Measurements from ENCODE around the gene ANKRD66.
"Not testable (repeated sequence)": the region's sequence is repeated elsewhere in the genome, so short reads cannot be mapped to it uniquely, and the experiment has no call there.

The ANKRD66 gene

GRCh38 chr6:46755865-46756264, 9.1 kb downstream of the ANKRD66 start:
- H3K36me3 ChIP-seq (ENCODE audit: insufficient read depth, low read length), result no peaks in the 10 kb centered on the region
- H3K9ac ChIP-seq (ENCODE audit: low read depth, low read length), result no peak overlapping the region
- no peaks in the 10 kb centered on the region for H3K9me3 ChIP-seq (replicated peaks; ENCODE audit: low read length)
- peaks cover 14% of the 10 kb centered on the region for H3K4me1 ChIP-seq (ENCODE audit: control insufficient read depth, insufficient read depth, low read length)
- no peak overlapping the region for H3K4me3 ChIP-seq (ENCODE audit: low read length)
- no peaks in the 10 kb centered on the region for H3K27me3 ChIP-seq (ENCODE audit: control insufficient read depth, insufficient read depth, low read length)
- no peak overlapping the region for H3K4me2 ChIP-seq (ENCODE audit: low read length)

GRCh38 chr6:46756469-46757213, 9.9 kb downstream of the ANKRD66 start:
- no peaks in the 10 kb centered on the region for H3K36me3 ChIP-seq (ENCODE audit: insufficient read depth, low read length)
- no peaks in the 10 kb centered on the region for H3K27me3 ChIP-seq (ENCODE audit: control insufficient read depth, insufficient read depth, low read length)
- H3K4me1 ChIP-seq (ENCODE audit: control insufficient read depth, insufficient read depth, low read length), result peaks cover 14% of the 10 kb centered on the region
- H3K4me3 ChIP-seq (ENCODE audit: low read length), result no peak overlapping the region
- no peak overlapping the region for H3K9ac ChIP-seq (ENCODE audit: low read depth, low read length)
- no peaks in the 10 kb centered on the region for H3K9me3 ChIP-seq (replicated peaks; ENCODE audit: low read length)
- peak overlapping the region; percentile 10 for H3K4me2 ChIP-seq (ENCODE audit: low read length)

GRCh38 chr6:46757214-46757596, 10.5 kb downstream of the ANKRD66 start:
- no peak overlapping the region for H3K9ac ChIP-seq (ENCODE audit: low read depth, low read length)
- no peaks in the 10 kb centered on the region for H3K9me3 ChIP-seq (replicated peaks; ENCODE audit: low read length)
- peak overlapping the region; percentile 10 for H3K4me2 ChIP-seq (ENCODE audit: low read length)
- peaks cover 14% of the 10 kb centered on the region for H3K4me1 ChIP-seq (ENCODE audit: control insufficient read depth, insufficient read depth, low read length)
- no peaks in the 10 kb centered on the region for H3K36me3 ChIP-seq (ENCODE audit: insufficient read depth, low read length)
- H3K27me3 ChIP-seq (ENCODE audit: control insufficient read depth, insufficient read depth, low read length), result no peaks in the 10 kb centered on the region
- no peak overlapping the region for H3K4me3 ChIP-seq (ENCODE audit: low read length)

- Histone ChIP-seq H3K4me1 (ENCODE audit: control insufficient read depth, insufficient read depth, low read length) (peaks cover 14% of the 10 kb centered on the region), H3K4me3 (ENCODE audit: low read length) (no peak overlapping the region), H3K9ac (ENCODE audit: low read depth, low read length) (no peak overlapping the region)
These were observed 12.4 kb downstream of the ANKRD66 start for GRCh38 chr6:46758960-46759753.

GRCh38 chr6:46760925-46761324, 14.2 kb downstream of the ANKRD66 start:
- no peak overlapping the region for H3K4me3 ChIP-seq (ENCODE audit: low read length)

More at GRCh38 chr6:46758960-46759753, 12.4 kb downstream of the ANKRD66 start:
- no peaks in the 10 kb centered on the region for H3K36me3 ChIP-seq (ENCODE audit: insufficient read depth, low read length)
- H3K27me3 ChIP-seq (ENCODE audit: control insufficient read depth, insufficient read depth, low read length), result peaks cover 4% of the 10 kb centered on the region
- no peak overlapping the region for H3K4me2 ChIP-seq (ENCODE audit: low read length)
- no peaks in the 10 kb centered on the region for H3K9me3 ChIP-seq (replicated peaks; ENCODE audit: low read length)

GRCh38 chr6:46763466-46763865, 16.7 kb downstream of the ANKRD66 start:
- Histone ChIP-seq H3K9me3 (replicated peaks; ENCODE audit: low read length) (no peaks in the 10 kb centered on the region), H3K4me3 (ENCODE audit: low read length) (no peak overlapping the region), H3K4me1 (ENCODE audit: control insufficient read depth, insufficient read depth, low read length) (no peaks in the 10 kb centered on the region), H3K9ac (ENCODE audit: low read depth, low read length) (no peak overlapping the region), H3K36me3 (ENCODE audit: insufficient read depth, low read length) (no peaks in the 10 kb centered on the region), H3K4me2 (ENCODE audit: low read length) (no peak overlapping the region), H3K27me3 (ENCODE audit: control insufficient read depth, insufficient read depth, low read length) (peaks cover 4% of the 10 kb centered on the region)

More at GRCh38 chr6:46760925-46761324, 14.2 kb downstream of the ANKRD66 start:
- Histone ChIP-seq H3K9me3 (replicated peaks; ENCODE audit: low read length) (no peaks in the 10 kb centered on the region), H3K27me3 (ENCODE audit: control insufficient read depth, insufficient read depth, low read length) (peaks cover 4% of the 10 kb centered on the region), H3K36me3 (ENCODE audit: insufficient read depth, low read length) (no peaks in the 10 kb centered on the region), H3K4me2 (ENCODE audit: low read length) (no peak overlapping the region), H3K4me1 (ENCODE audit: control insufficient read depth, insufficient read depth, low read length) (peaks cover 14% of the 10 kb centered on the region), H3K9ac (ENCODE audit: low read depth, low read length) (no peak overlapping the region)

GRCh38 chr6:46764280-46764679, 17.5 kb downstream of the ANKRD66 start:
- not testable (repeated sequence) for H3K9ac ChIP-seq (ENCODE audit: low read depth, low read length); H3K36me3 ChIP-seq (ENCODE audit: insufficient read depth, low read length); H3K27me3 ChIP-seq (ENCODE audit: control insufficient read depth, insufficient read depth, low read length); H3K4me2 ChIP-seq (ENCODE audit: low read length); H3K4me3 ChIP-seq (ENCODE audit: low read length); H3K9me3 ChIP-seq (replicated peaks; ENCODE audit: low read length); H3K4me1 ChIP-seq (ENCODE audit: control insufficient read depth, insufficient read depth, low read length)

- Histone ChIP-seq H3K36me3 (ENCODE audit: insufficient read depth, low read length) (no peaks in the 10 kb centered on the region), H3K27me3 (ENCODE audit: control insufficient read depth, insufficient read depth, low read length) (peaks cover 4% of the 10 kb centered on the region), H3K4me3 (ENCODE audit: low read length) (no peak overlapping the region), H3K4me2 (ENCODE audit: low read length) (no peak overlapping the region), H3K9ac (ENCODE audit: low read depth, low read length) (no peak overlapping the region), H3K4me1 (ENCODE audit: control insufficient read depth, insufficient read depth, low read length) (no peaks in the 10 kb centered on the region), H3K9me3 (replicated peaks; ENCODE audit: low read length) (no peaks in the 10 kb centered on the region)
These were observed 18.2 kb downstream of the ANKRD66 start for GRCh38 chr6:46764961-46765360.

GRCh38 chr6:46772016-46772415, 25.3 kb downstream of the ANKRD66 start:
- H3K36me3 ChIP-seq (ENCODE audit: insufficient read depth, low read length), result no peaks in the 10 kb centered on the region
- no peak overlapping the region for H3K9ac ChIP-seq (ENCODE audit: low read depth, low read length)
- no peaks in the 10 kb centered on the region for H3K4me1 ChIP-seq (ENCODE audit: control insufficient read depth, insufficient read depth, low read length)
- peaks cover 15% of the 10 kb centered on the region for H3K27me3 ChIP-seq (ENCODE audit: control insufficient read depth, insufficient read depth, low read length)
- H3K4me2 ChIP-seq (ENCODE audit: low read length), result no peak overlapping the region
- no peak overlapping the region for H3K4me3 ChIP-seq (ENCODE audit: low read length)
- no peaks in the 10 kb centered on the region for H3K9me3 ChIP-seq (replicated peaks; ENCODE audit: low read length)

GRCh38 chr6:46772762-46773161, 26.0 kb downstream of the ANKRD66 start:
- peaks cover 15% of the 10 kb centered on the region for H3K27me3 ChIP-seq (ENCODE audit: control insufficient read depth, insufficient read depth, low read length)
- H3K36me3 ChIP-seq (ENCODE audit: insufficient read depth, low read length), result no peaks in the 10 kb centered on the region
- H3K9ac ChIP-seq (ENCODE audit: low read depth, low read length), result no peak overlapping the region
- no peak overlapping the region for H3K4me3 ChIP-seq (ENCODE audit: low read length)
- no peaks in the 10 kb centered on the region for H3K9me3 ChIP-seq (replicated peaks; ENCODE audit: low read length)
- no peak overlapping the region for H3K4me2 ChIP-seq (ENCODE audit: low read length)
- no peaks in the 10 kb centered on the region for H3K4me1 ChIP-seq (ENCODE audit: control insufficient read depth, insufficient read depth, low read length)

GRCh38 chr6:46773201-46773855, 26.6 kb downstream of the ANKRD66 start:
- no peaks in the 10 kb centered on the region for H3K9me3 ChIP-seq (replicated peaks; ENCODE audit: low read length)
- no peaks in the 10 kb centered on the region for H3K4me1 ChIP-seq (ENCODE audit: control insufficient read depth, insufficient read depth, low read length)

More at GRCh38 chr6:46773201-46773855, 26.6 kb downstream of the ANKRD66 start:
- Histone ChIP-seq H3K27me3 (ENCODE audit: control insufficient read depth, insufficient read depth, low read length) (peaks cover 15% of the 10 kb centered on the region), H3K4me3 (ENCODE audit: low read length) (no peak overlapping the region), H3K36me3 (ENCODE audit: insufficient read depth, low read length) (no peaks in the 10 kb centered on the region), H3K4me2 (ENCODE audit: low read length) (no peak overlapping the region), H3K9ac (ENCODE audit: low read depth, low read length) (no peak overlapping the region)

All from skeletal muscle satellite cell (primary cell).